ENCODE data around the gene TNFSF12. TPM values are rescaled to one million over a fixed set of nuclear protein-coding genes. Genes with fewer than 3 reads are reported as not detected.
A peak's percentile ranks its signal among the peaks of the same experiment; 100 is the strongest.

TNFSF12 gene
- total and polyA plus RNA-seq, 7 donors, result 10.2 to 23.4 (median 14.4) TPM

GRCh38 chr17:7569571-7569970 lies 20.7 kb downstream of the TNFSF12 start:
- intact Hi-C loops (cut with DNase I), result loop anchor here in 1 of 2 donors (10.0 kb wide), 1 partner anchor 325 kb away; the partner anchor contains the start of gene GABARAP
- ATAC-seq (no peak), DNase-seq (no peak)
- H3K27ac ChIP-seq, result no peak overlapping the region
- TF ChIP-seq CTCF (IDR thresholded peaks at IDR 0.05), result no peak
- H3K9me3 ChIP-seq, result no peaks in the 10 kb centered on the region
- 82 to 94% (median 83%) methylated on average over 5 of the region's 5 CpGs for WGBS, 3 donors
- H3K4me1 ChIP-seq, result peaks cover 6% of the 10 kb centered on the region
- H3K36me3 ChIP-seq (ENCODE audit: insufficient read depth in 1 of 2, low read depth in 1 of 2), result peaks cover 7 to 76% of the 10 kb centered on the region in 2 donors
- H3K4me3 ChIP-seq, result no peak overlapping the region
- H3K27me3 ChIP-seq (ENCODE audit: insufficient read depth in 3 of 3, low read length in 2 of 3), result no peaks in the 10 kb centered on the region

GRCh38 chr17:7570351-7570750 lies 21.5 kb downstream of the TNFSF12 start:
- Histone ChIP-seq H3K4me1 (peaks cover 14% of the 10 kb centered on the region), H3K36me3 (ENCODE audit: insufficient read depth in 1 of 2, low read depth in 1 of 2) (peaks cover 10 to 76% of the 10 kb centered on the region in 2 donors), H3K27me3 (ENCODE audit: insufficient read depth in 3 of 3, low read length in 2 of 3) (no peaks in the 10 kb centered on the region), H3K4me3 (no peak overlapping the region), H3K9me3 (no peaks in the 10 kb centered on the region), H3K27ac (no peak overlapping the region)
- WGBS, 3 donors, result 95 to 97% (median 96%) methylated on average over 10 of the region's 10 CpGs
- no peak for TF ChIP-seq CTCF (IDR thresholded peaks at IDR 0.05)
- intact Hi-C loops (cut with DNase I), result no loop called here
- DNase-seq (no peak), ATAC-seq (no peak)

GRCh38 chr17:7572338-7572587 lies 23.4 kb downstream of the TNFSF12 start:
- no peaks in the 10 kb centered on the region for H3K9me3 ChIP-seq
- no peak for TF ChIP-seq CTCF (IDR thresholded peaks at IDR 0.05)
- no peaks in the 10 kb centered on the region for H3K27me3 ChIP-seq (ENCODE audit: insufficient read depth in 3 of 3, low read length in 2 of 3)
- DNase-seq, result no peak
- peaks cover 10 to 76% of the 10 kb centered on the region in 2 donors for H3K36me3 ChIP-seq (ENCODE audit: insufficient read depth in 1 of 2, low read depth in 1 of 2)
- intact Hi-C loops (cut with DNase I), result no loop called here
- ATAC-seq, result no peak
- peak overlapping the region; percentile 100 for H3K4me3 ChIP-seq
- whole genome bisulfite sequencing, 3 donors, result 1 to 2% (median 2%) methylated on average over 11 of the region's 11 CpGs
- H3K4me1 ChIP-seq, result peaks cover 32% of the 10 kb centered on the region
- H3K27ac ChIP-seq, result peak overlapping the region; percentile 100

- intact Hi-C loops (cut with DNase I), result no loop called here
- ATAC-seq (peak; percentile 87 to 90 (median 90)), DNase-seq (peak; percentile 99 to 100)
- WGBS, 3 donors, result 0 to 1% (median 0%) methylated on average over 52 to 73 of the region's 73 CpGs
- Histone ChIP-seq H3K36me3 (ENCODE audit: insufficient read depth in 1 of 2, low read depth in 1 of 2) (peaks cover 13 to 76% of the 10 kb centered on the region in 2 donors), H3K4me3 (peak overlapping the region; percentile 100), H3K27ac (peak overlapping the region; percentile 100), H3K27me3 (ENCODE audit: insufficient read depth in 3 of 3, low read length in 2 of 3) (no peaks in the 10 kb centered on the region), H3K4me1 (peaks cover 33% of the 10 kb centered on the region), H3K9me3 (no peaks in the 10 kb centered on the region)
- no peak for TF ChIP-seq CTCF (IDR thresholded peaks at IDR 0.05)
Measured at GRCh38 chr17:7572588-7573323, 23.9 kb downstream of the TNFSF12 start.

Measured in psoas muscle (tissue), 8 donors.